ENCODE data around the gene ADAMTSL3.

GRCh38 chr15:83673385-83673784 is 19.5 kb downstream of the ADAMTSL3 start:
- TF ChIP-seq ZNF274 (IDR thresholded peaks at IDR 0.05; ENCODE audit: low read depth, low read length) (no peak), SUZ12 (IDR thresholded peaks at IDR 0.05; ENCODE audit: extremely low read depth, insufficient read depth, insufficient read length) (no peak), YY1 (IDR thresholded peaks at IDR 0.05; ENCODE audit: insufficient read depth, insufficient read length) (no peak)
